K562 (cell line): ENCODE data around the gene GIT2. TPM values are rescaled to one million over a fixed set of nuclear protein-coding genes. Genes with fewer than 3 reads are reported as not detected.

Source experiments
- BRCA1 ChIP-seq, 2 experiments: fragments of 450-650 bp in 1 of 2; sonication (generic) in 1 of 2; formaldehyde crosslinking in 1 of 2; IDR thresholded peaks; 2 replicates each; pipeline versions ENCODE4 v1.5.0 to v1.6.1; 2017 to 2020; ENCODE audit warnings: mild to moderate bottlenecking in 1 of 2, missing genetic modification reagents in 1 of 2
- CBFA2T3 ChIP-seq: fragments of 450-650 bp; IDR thresholded peaks from 2 replicates; pipeline ENCODE4 v1.6.1; 2017
- CBX2 ChIP-seq: fragments of 200-600 bp; sonication (generic); IDR thresholded peaks from one replicate; pipeline ENCODE4 v1.6.1; 2012; ENCODE audit warnings: mild to moderate bottlenecking, low read length, inconsistent platforms; ENCODE audit not compliant: insufficient read depth, poor library complexity, severe bottlenecking
- CSDE1 ChIP-seq, 2 experiments: fragments of 450-650 bp; IDR thresholded peaks; 2 replicates each; pipeline ENCODE4 v1.6.1; 2016; ENCODE audit warnings: mild to moderate bottlenecking in 1 of 2
- FOXJ2 ChIP-seq: fragments of 200-800 bp; sonication (Bioruptor generic); IDR thresholded peaks from 2 replicates; pipeline ENCODE4 v1.6.1; 2016; ENCODE audit warnings: missing genetic modification characterization, missing compliant biosample characterization
- HDAC3 ChIP-seq: fragments of 450-650 bp; IDR thresholded peaks from 2 replicates; pipeline ENCODE4 v1.6.1; 2018; ENCODE audit warnings: borderline replicate concordance, mild to moderate bottlenecking, moderate library complexity; ENCODE audit not compliant: partially characterized antibody
- MCM5 ChIP-seq: fragments of 450-650 bp; IDR thresholded peaks from 2 replicates; pipeline ENCODE4 v1.6.1; 2016; ENCODE audit warnings: low read depth
- MYC ChIP-seq, 2 experiments: fragments of 250-450 bp in 1 of 2; sonication (Bioruptor Pico) in 1 of 2; IDR thresholded peaks; 2 replicates each; pipeline versions ENCODE4 v1.5.1 to v1.6.1; 2012 to 2021; ENCODE audit warnings: low read depth in 2 of 2, borderline replicate concordance in 1 of 2, improper control_type of control experiment in 1 of 2, low read length in 1 of 2, mild to moderate bottlenecking in 1 of 2, moderate library complexity in 1 of 2
- MYNN ChIP-seq, 2 experiments: sonication (generic); formaldehyde crosslinking in 1 of 2; IDR thresholded peaks; 2 replicates each; pipeline versions ENCODE4 v1.5.0 to v1.6.1; 2016 to 2020; ENCODE audit warnings: antibody characterized with exemption in 1 of 2, missing genetic modification reagents in 1 of 2
- PTBP1 ChIP-seq: fragments of 200-400 bp; formaldehyde crosslinking; IDR thresholded peaks from 2 replicates; pipeline ENCODE4 v1.6.1; 2017; ENCODE audit warnings: low read depth, low read length
- RUNX1 ChIP-seq: sonication (generic); IDR thresholded peaks from 2 replicates; pipeline ENCODE4 v1.6.1; 2016; ENCODE audit warnings: antibody characterized with exemption, low read depth
- TCF15 ChIP-seq: fragments of 250-450 bp; sonication (Bioruptor Pico); IDR thresholded peaks from 2 replicates; pipeline ENCODE4 v1.8.0; 2022; ENCODE audit warnings: moderate library complexity, mild to moderate bottlenecking, inconsistent platforms
- polyA plus RNA-seq, 8 experiments: library from polyadenylated mRNA; depleted of rRNA in 4 of 8; stranded (reverse) in 5 of 8; unstranded in 3 of 8; fragments of >200 nt; fragmentation: Nextera tagmentation in 2 of 8; fragmentation: Illumina TruSeq in 1 of 8; extraction: Ambion mirVana in 2 of 8; extraction: Trizol in 1 of 8; gene quantifications; 2 replicates each; pipeline versions ENCODE4 v1.2.1 to v1.2.3, GENCODE V29; 2011 to 2014; ENCODE audit warnings: inconsistent platforms in 1 of 8, missing spikeins in 1 of 8
- total RNA-seq, 7 experiments: library from RNA; depleted of rRNA in 6 of 7; stranded (reverse); fragments of >200 nt in 6 of 7; fragmentation: Illumina TruSeq in 2 of 7; extraction: Trizol in 2 of 7; gene quantifications; 2 replicates each; pipeline versions ENCODE4 v1.2.1 to v1.2.3, GENCODE V29; 2011 to 2021; ENCODE audit warnings: low replicate concordance in 1 of 7
- TF ChIP-seq, protein P1 (sequence below): fragments of 250-450 bp; sonication (Bioruptor Pico); IDR thresholded peaks from 2 replicates; pipeline ENCODE4 v1.4.0; 2020; ENCODE audit warnings: borderline replicate concordance
- TF ChIP-seq, protein P2 (sequence below): IDR thresholded peaks from 2 replicates; pipeline ENCODE4 v1.6.1; 2014; ENCODE audit warnings: antibody characterized with exemption

The GIT2 gene
- total and polyA plus RNA-seq, 9 of the 15 experiments (the other 6 are each of a cell fraction or from before 2014, with no cell fraction given), result 4.0 to 30.4 (median 23.5) TPM

GRCh38 chr12:109899783-109900751 is 96.1 kb downstream of the GIT2 start, which contains the start of gene TCHP (continued):
- TF ChIP-seq CBX2, result no peak
- no peak for TF ChIP-seq CSDE1 (IDR thresholded peaks at IDR 0.05)
- no peak for TF ChIP-seq CBFA2T3
- TF ChIP-seq MYC (IDR thresholded peaks at IDR 0.05; ENCODE audit: low read depth, low read length), result peak; percentile 76
- no peak for TF ChIP-seq MYC (CRISPR knock-in tag; IDR thresholded peaks at IDR 0.05; ENCODE audit: borderline replicate concordance, low read depth)
- TF ChIP-seq MYNN (IDR thresholded peaks at IDR 0.05), result 0 out of 2 replicates have a peak, but pooled peaks have one; percentile 21
- TF ChIP-seq MYNN (CRISPR knock-in tag; IDR thresholded peaks at IDR 0.05), result no peak
- TF ChIP-seq MCM5, result no peak
- TF ChIP-seq, protein P1, sequence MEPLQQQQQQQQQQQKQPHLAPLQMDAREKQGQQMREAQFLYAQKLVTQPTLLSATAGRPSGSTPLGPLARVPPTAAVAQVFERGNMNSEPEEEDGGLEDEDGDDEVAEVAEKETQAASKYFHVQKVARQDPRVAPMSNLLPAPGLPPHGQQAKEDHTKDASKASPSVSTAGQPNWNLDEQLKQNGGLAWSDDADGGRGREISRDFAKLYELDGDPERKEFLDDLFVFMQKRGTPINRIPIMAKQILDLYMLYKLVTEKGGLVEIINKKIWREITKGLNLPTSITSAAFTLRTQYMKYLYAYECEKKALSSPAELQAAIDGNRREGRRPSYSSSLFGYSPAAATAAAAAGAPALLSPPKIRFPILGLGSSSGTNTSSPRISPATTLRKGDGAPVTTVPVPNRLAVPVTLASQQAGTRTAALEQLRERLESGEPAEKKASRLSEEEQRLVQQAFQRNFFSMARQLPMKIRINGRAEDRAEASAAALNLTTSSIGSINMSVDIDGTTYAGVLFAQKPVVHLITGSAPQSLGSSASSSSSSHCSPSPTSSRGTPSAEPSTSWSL (CRISPR knock-in tag), result no peak
- TF ChIP-seq HDAC3, result no peak
- no peak for TF ChIP-seq PTBP1
- 0 out of 2 replicates have a peak, but pooled peaks have one; percentile 67 for TF ChIP-seq RUNX1
- peak; percentile 65; the same call in 1 of the 2 replicates for TF ChIP-seq FOXJ2
- TF ChIP-seq, protein P2, sequence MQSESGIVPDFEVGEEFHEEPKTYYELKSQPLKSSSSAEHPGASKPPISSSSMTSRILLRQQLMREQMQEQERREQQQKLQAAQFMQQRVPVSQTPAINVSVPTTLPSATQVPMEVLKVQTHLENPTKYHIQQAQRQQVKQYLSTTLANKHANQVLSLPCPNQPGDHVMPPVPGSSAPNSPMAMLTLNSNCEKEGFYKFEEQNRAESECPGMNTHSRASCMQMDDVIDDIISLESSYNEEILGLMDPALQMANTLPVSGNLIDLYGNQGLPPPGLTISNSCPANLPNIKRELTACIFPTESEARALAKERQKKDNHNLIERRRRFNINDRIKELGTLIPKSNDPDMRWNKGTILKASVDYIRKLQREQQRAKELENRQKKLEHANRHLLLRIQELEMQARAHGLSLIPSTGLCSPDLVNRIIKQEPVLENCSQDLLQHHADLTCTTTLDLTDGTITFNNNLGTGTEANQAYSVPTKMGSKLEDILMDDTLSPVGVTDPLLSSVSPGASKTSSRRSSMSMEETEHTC, result no peak
- TF ChIP-seq TCF15 (CRISPR knock-in tag), result no peak
- no peak for TF ChIP-seq BRCA1 (IDR thresholded peaks at IDR 0.05)
- TF ChIP-seq BRCA1 (CRISPR knock-in tag; IDR thresholded peaks at IDR 0.05), result no peak
